Suprapubic skin (tissue), 4 donors: ENCODE results near the gene PDE6D.

Experiments
- EP300 ChIP-seq: sonication (generic); formaldehyde crosslinking; IDR thresholded peaks from one replicate; pipeline ENCODE4 v1.6.1; 2017; ENCODE audit warnings: antibody characterized with exemption
- POLR2A ChIP-seq, 2 donors: fragments of 450-650 bp; IDR thresholded peaks; one replicate each; pipeline ENCODE4 v1.6.1; 2017; ENCODE audit warnings: antibody characterized with exemption in 2 of 2, mild to moderate bottlenecking in 2 of 2, moderate library complexity in 2 of 2
- POLR2AphosphoS5 ChIP-seq, 3 donors: sonication (generic); formaldehyde crosslinking; IDR thresholded peaks; one replicate each; pipeline ENCODE4 v1.6.1; 2017; ENCODE audit warnings: antibody characterized with exemption in 3 of 3
- TF ChIP-seq, protein P1 (sequence below), 2 donors: fragments of 200-600 bp in 1 of 2; fragments of 450-650 bp in 1 of 2; sonication (generic) in 1 of 2; IDR thresholded peaks; one replicate each; pipeline ENCODE4 v1.5.1; 2016 to 2019; ENCODE audit warnings: antibody characterized with exemption in 2 of 2, mild to moderate bottlenecking in 1 of 2, moderate library complexity in 1 of 2

DNA sequence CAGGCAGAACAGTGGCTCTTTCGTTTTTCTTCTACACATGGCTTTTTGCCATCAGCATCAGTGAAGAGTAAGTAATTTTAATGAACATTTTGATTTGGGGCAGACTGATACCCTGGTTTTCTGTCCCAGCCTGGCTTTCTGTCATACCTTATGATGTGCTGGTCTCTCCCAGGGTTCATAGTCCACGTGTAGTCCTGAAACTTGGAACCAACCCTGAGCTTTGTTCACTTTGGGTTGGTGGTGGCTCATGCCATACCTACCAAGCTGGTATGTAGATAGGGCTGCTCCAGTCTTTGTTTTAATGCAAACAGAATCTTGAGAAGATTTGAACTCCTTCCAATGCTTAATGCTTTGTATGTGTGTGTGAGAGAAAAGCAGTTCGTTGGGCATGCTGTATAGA is 10.0 kb upstream of the PDE6D start:
- TF ChIP-seq, protein P1, sequence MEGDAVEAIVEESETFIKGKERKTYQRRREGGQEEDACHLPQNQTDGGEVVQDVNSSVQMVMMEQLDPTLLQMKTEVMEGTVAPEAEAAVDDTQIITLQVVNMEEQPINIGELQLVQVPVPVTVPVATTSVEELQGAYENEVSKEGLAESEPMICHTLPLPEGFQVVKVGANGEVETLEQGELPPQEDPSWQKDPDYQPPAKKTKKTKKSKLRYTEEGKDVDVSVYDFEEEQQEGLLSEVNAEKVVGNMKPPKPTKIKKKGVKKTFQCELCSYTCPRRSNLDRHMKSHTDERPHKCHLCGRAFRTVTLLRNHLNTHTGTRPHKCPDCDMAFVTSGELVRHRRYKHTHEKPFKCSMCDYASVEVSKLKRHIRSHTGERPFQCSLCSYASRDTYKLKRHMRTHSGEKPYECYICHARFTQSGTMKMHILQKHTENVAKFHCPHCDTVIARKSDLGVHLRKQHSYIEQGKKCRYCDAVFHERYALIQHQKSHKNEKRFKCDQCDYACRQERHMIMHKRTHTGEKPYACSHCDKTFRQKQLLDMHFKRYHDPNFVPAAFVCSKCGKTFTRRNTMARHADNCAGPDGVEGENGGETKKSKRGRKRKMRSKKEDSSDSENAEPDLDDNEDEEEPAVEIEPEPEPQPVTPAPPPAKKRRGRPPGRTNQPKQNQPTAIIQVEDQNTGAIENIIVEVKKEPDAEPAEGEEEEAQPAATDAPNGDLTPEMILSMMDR (IDR thresholded peaks at IDR 0.05) = no peak
- TF ChIP-seq EP300 (no peak), POLR2A (IDR thresholded peaks at IDR 0.05) (no peak), POLR2AphosphoS5 (IDR thresholded peaks at IDR 0.05) (no peak)
